ENCODE results near the gene ARHGAP1. TPM values are rescaled to one million over a fixed set of nuclear protein-coding genes. Genes with fewer than 3 reads are reported as not detected.
A peak's percentile ranks its signal among the peaks of the same experiment; 100 is the strongest.

The ARHGAP1 gene
- total RNA-seq, 2 donors from 2014 or later: 88.1 to 117 TPM

DNA sequence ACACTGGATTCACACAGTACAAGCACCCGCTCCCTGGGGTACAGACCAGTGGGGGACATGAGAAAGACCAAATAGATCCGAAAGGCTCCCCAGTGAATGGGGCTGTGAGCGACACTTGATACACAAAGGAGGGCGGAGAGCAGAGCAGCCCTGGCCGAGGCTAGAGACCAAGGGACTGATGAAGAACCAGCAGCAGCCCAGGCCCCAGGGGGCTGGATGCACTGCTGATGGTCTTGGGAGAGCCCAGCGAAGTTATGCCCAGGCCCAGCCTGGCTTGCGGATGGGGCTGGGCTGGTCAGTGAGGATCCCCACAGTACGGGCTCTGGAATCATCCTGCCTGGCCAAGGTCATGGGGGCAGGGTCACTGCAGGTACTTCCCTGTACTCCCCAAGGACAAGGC, 23.2 kb downstream of the ARHGAP1 start:
- H3K27ac ChIP-seq: peak overlapping the region; percentile 86 to 88
- DNase-seq (ENCODE audit: low spot score): no peak
- H3K36me3 ChIP-seq: peaks cover 70% of the 10 kb centered on the region
- no peaks in the 10 kb centered on the region for H3K9me3 ChIP-seq
- H3K27me3 ChIP-seq: no peaks in the 10 kb centered on the region
- peaks cover 0 to 55% of the 10 kb centered on the region in 2 donors for H3K4me1 ChIP-seq
- TF ChIP-seq, protein P1, sequence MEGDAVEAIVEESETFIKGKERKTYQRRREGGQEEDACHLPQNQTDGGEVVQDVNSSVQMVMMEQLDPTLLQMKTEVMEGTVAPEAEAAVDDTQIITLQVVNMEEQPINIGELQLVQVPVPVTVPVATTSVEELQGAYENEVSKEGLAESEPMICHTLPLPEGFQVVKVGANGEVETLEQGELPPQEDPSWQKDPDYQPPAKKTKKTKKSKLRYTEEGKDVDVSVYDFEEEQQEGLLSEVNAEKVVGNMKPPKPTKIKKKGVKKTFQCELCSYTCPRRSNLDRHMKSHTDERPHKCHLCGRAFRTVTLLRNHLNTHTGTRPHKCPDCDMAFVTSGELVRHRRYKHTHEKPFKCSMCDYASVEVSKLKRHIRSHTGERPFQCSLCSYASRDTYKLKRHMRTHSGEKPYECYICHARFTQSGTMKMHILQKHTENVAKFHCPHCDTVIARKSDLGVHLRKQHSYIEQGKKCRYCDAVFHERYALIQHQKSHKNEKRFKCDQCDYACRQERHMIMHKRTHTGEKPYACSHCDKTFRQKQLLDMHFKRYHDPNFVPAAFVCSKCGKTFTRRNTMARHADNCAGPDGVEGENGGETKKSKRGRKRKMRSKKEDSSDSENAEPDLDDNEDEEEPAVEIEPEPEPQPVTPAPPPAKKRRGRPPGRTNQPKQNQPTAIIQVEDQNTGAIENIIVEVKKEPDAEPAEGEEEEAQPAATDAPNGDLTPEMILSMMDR (IDR thresholded peaks at IDR 0.05): no peak
- no peak overlapping the region for H3K4me3 ChIP-seq

DNA sequence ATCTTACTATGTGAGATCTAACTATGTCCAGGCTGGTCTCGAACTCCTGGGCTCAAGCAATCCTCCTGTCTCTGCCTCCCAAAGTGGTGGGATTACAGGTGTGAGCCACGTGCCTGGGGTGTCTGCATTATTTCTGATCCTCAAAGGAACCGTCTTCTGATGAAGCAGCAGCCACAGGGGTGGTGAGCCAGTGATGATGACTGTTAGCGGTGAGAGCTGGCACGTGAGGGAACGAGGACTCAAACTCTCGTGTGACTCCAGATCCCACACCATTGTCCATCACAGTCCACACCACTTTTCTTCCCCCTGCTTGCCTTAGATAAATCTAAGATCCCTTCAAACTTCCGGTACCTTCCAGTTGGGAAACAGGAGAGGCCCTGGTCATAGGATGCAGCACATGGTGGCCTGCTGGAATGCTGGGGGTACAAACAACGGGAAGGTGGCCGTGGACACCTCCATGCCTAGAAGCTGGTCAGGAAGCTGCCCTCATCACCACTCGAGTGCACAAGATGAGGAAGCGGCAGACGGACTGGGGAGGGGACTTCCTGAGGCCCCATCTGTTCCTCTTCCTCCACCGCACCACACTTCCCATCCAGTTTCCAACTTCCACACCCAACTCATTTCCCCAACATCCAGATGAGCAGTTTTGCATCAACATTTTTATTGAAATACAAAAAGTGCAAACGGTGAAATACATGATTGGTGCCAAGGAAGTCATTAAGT, 23.8 kb downstream of the ARHGAP1 start:
- TF ChIP-seq, protein P1 (IDR thresholded peaks at IDR 0.05): no peak
- no peaks in the 10 kb centered on the region for H3K27me3 ChIP-seq
- H3K27ac ChIP-seq: peak overlapping the region; percentile 86 to 88
- DNase-seq (ENCODE audit: low spot score): no peak
- no peak overlapping the region for H3K4me3 ChIP-seq
- peaks cover 70% of the 10 kb centered on the region for H3K36me3 ChIP-seq
- H3K4me1 ChIP-seq: peaks cover 0 to 58% of the 10 kb centered on the region in 2 donors
- H3K9me3 ChIP-seq: no peaks in the 10 kb centered on the region

- peaks cover 0 to 58% of the 10 kb centered on the region in 2 donors for H3K4me1 ChIP-seq
- TF ChIP-seq, protein P1 (IDR thresholded peaks at IDR 0.05): no peak
- no peak overlapping the region for H3K4me3 ChIP-seq
- no peak for DNase-seq (ENCODE audit: low spot score)
- peak overlapping the region; percentile 86 to 88 for H3K27ac ChIP-seq
- H3K27me3 ChIP-seq: no peaks in the 10 kb centered on the region
- no peaks in the 10 kb centered on the region for H3K9me3 ChIP-seq
- H3K36me3 ChIP-seq: peaks cover 70% of the 10 kb centered on the region
Measured at GRCh38 chr11:46675949-46676348, 24.5 kb downstream of the ARHGAP1 start.

- no peaks in the 10 kb centered on the region for H3K9me3 ChIP-seq
- H3K4me1 ChIP-seq: peaks cover 0 to 58% of the 10 kb centered on the region in 2 donors
- peak overlapping the region; percentile 86 to 88 for H3K27ac ChIP-seq
- no peaks in the 10 kb centered on the region for H3K27me3 ChIP-seq
- H3K36me3 ChIP-seq: peaks cover 70% of the 10 kb centered on the region
- DNase-seq (ENCODE audit: low spot score): peak; percentile 87
- TF ChIP-seq, protein P1 (IDR thresholded peaks at IDR 0.05): no peak
- no peak overlapping the region for H3K4me3 ChIP-seq
Measured at GRCh38 chr11:46675288-46675851, 25.0 kb downstream of the ARHGAP1 start.

- DNase-seq (ENCODE audit: low spot score): no peak
Measured at GRCh38 chr11:46674463-46675287, 25.7 kb downstream of the ARHGAP1 start.

More at GRCh38 chr11:46674463-46675287, 25.7 kb downstream of the ARHGAP1 start:
- Histone ChIP-seq H3K9me3 (no peaks in the 10 kb centered on the region), H3K4me1 (peaks cover 0 to 58% of the 10 kb centered on the region in 2 donors), H3K4me3 (no peak overlapping the region), H3K36me3 (peaks cover 70% of the 10 kb centered on the region), H3K27me3 (no peaks in the 10 kb centered on the region), H3K27ac (peak overlapping the region; percentile 86 to 88)
- TF ChIP-seq, protein P1 (IDR thresholded peaks at IDR 0.05): no peak

Measured in right atrium auricular region (tissue), 2 donors.